HEK293 (cell line): ENCODE measurements around the gene SMYD1.
"Not testable (repeated sequence)": the region's sequence is repeated elsewhere in the genome, so short reads cannot be mapped to it uniquely, and the experiment has no call there.

Experiments
- CTCF ChIA-PET: fragments of 350-600 bp; formaldehyde crosslinking; extraction: SDS; loops from one replicate; lab custom pipeline; 2021; ENCODE audit warnings: antibody characterized with exemption; lab: Yijun Ruan, JAX
- POLR2A ChIA-PET: fragments of 300-600 bp; formaldehyde crosslinking; extraction: SDS; loops from one replicate; lab custom pipeline; 2020; ENCODE audit warnings: antibody characterized with exemption, inconsistent platforms; lab: Yijun Ruan, JAX
- H3K27ac ChIP-seq: fragments of 200-500 bp; sonication (Bioruptor generic); 2 replicates; pipeline ENCODE4 v1.5.1; 2014; ENCODE audit warnings: low read depth, low read length, control low read depth, inconsistent platforms; ENCODE audit errors: extremely low read depth
- H3K36me3 ChIP-seq, 2 experiments: fragments of 200-500 bp in 1 of 2; sonication (Bioruptor generic) in 1 of 2; 1 replicate in 1 of 2; 2 replicates in 1 of 2; pipeline ENCODE4 v1.5.1; 2014 to 2017; ENCODE audit warnings: inconsistent platforms in 2 of 2, low read length in 2 of 2; ENCODE audit not compliant: control insufficient read depth in 2 of 2, insufficient read depth in 1 of 2
- H3K4me1 ChIP-seq: fragments of 200-500 bp; sonication (Bioruptor generic); 2 replicates; pipeline ENCODE4 v1.5.1; 2014; ENCODE audit warnings: mild to moderate bottlenecking, low read length, inconsistent platforms; ENCODE audit not compliant: control insufficient read depth, insufficient read depth
- H3K4me3 ChIP-seq: 2 replicates; pipeline ENCODE4 v1.5.1; 2011; ENCODE audit warnings: low read depth, mild to moderate bottlenecking, control low read depth, low read length, moderate library complexity
- H3K9me3 ChIP-seq: fragments of 200-500 bp; sonication (Bioruptor generic); 2 replicates; pipeline ENCODE4 v1.5.1; 2014; ENCODE audit warnings: low read depth, low read length, inconsistent platforms; ENCODE audit not compliant: control insufficient read depth, insufficient read depth
- EGR2 ChIP-seq: fragments of 450-650 bp; formaldehyde crosslinking; IDR thresholded peaks from 2 replicates; pipeline ENCODE4 v1.5.1; 2016; ENCODE audit warnings: low read depth, missing biosample characterization, missing genetic modification characterization
- KLF1 ChIP-seq: fragments of 450-650 bp; formaldehyde crosslinking; IDR thresholded peaks from 2 replicates; pipeline ENCODE4 v1.5.1; 2016; ENCODE audit warnings: missing biosample characterization, missing genetic modification characterization
- SP2 ChIP-seq: fragments of 450-650 bp; formaldehyde crosslinking; IDR thresholded peaks from 2 replicates; pipeline ENCODE4 v1.5.1; 2016; ENCODE audit warnings: missing biosample characterization, missing genetic modification characterization
- YY2 ChIP-seq: fragments of 450-650 bp; formaldehyde crosslinking; IDR thresholded peaks from 2 replicates; pipeline ENCODE4 v1.5.1; 2016; ENCODE audit warnings: missing biosample characterization, missing genetic modification characterization
- ZBTB20 ChIP-seq: fragments of 450-650 bp; formaldehyde crosslinking; IDR thresholded peaks from 2 replicates; pipeline ENCODE4 v1.5.1; 2016; ENCODE audit warnings: missing biosample characterization, missing genetic modification characterization
- ZBTB7A ChIP-seq: fragments of 450-650 bp; formaldehyde crosslinking; IDR thresholded peaks from 2 replicates; pipeline ENCODE4 v1.5.1; 2016; ENCODE audit warnings: low read depth, missing biosample characterization, missing genetic modification characterization
- ZIC2 ChIP-seq: fragments of 450-650 bp; formaldehyde crosslinking; IDR thresholded peaks from 2 replicates; pipeline ENCODE4 v1.5.1; 2016; ENCODE audit warnings: missing biosample characterization, missing genetic modification characterization
- ZNF274 ChIP-seq, 2 experiments: fragments of 200-500 bp in 1 of 2; fragments of 450-650 bp in 1 of 2; sonication (Bioruptor generic) in 1 of 2; formaldehyde crosslinking in 1 of 2; IDR thresholded peaks; 2 replicates each; pipeline versions ENCODE4 v1.5.1 to v1.6.1; 2014 to 2016; ENCODE audit warnings: borderline replicate concordance in 1 of 2, inconsistent platforms in 1 of 2, low read length in 1 of 2, missing biosample characterization in 1 of 2, missing genetic modification characterization in 1 of 2
- ZNF514 ChIP-seq: fragments of 450-650 bp; formaldehyde crosslinking; IDR thresholded peaks from 2 replicates; pipeline ENCODE4 v1.5.1; 2016; ENCODE audit warnings: missing biosample characterization, missing genetic modification characterization
- ZNF558 ChIP-seq: fragments of 450-650 bp; formaldehyde crosslinking; IDR thresholded peaks from 2 replicates; pipeline ENCODE4 v1.5.1; 2016; ENCODE audit warnings: missing biosample characterization, missing genetic modification characterization
- ZNF629 ChIP-seq: fragments of 450-650 bp; formaldehyde crosslinking; IDR thresholded peaks from 2 replicates; pipeline ENCODE4 v1.5.1; 2017; ENCODE audit warnings: missing biosample characterization, missing genetic modification characterization
- ZNF660 ChIP-seq: fragments of 450-650 bp; IDR thresholded peaks from 2 replicates; pipeline ENCODE4 v1.5.1; 2018; ENCODE audit warnings: missing biosample characterization, mild to moderate bottlenecking, missing genetic modification characterization
- TF ChIP-seq, protein P1 (sequence below): fragments of 450-650 bp; formaldehyde crosslinking; IDR thresholded peaks from 2 replicates; pipeline ENCODE4 v1.5.1; 2016; ENCODE audit warnings: missing biosample characterization, missing genetic modification characterization, borderline replicate concordance
- TF ChIP-seq, protein P2 (sequence below): fragments of 450-650 bp; formaldehyde crosslinking; IDR thresholded peaks from 2 replicates; pipeline ENCODE4 v1.5.1; 2016; ENCODE audit warnings: missing biosample characterization, missing genetic modification characterization
- TF ChIP-seq, protein P3 (sequence below): fragments of 450-650 bp; formaldehyde crosslinking; IDR thresholded peaks from 2 replicates; pipeline ENCODE4 v1.5.1; 2017; ENCODE audit warnings: missing biosample characterization, missing genetic modification characterization

SMYD1 gene

GRCh38 chr2:88067598-88067997 lies at the start of gene SMYD1:
Gene SMYD1, plus strand, starts transcription at chr2:88067825. Its CDS starts 40 bp downstream, at chr2:88067865.
- H3K4me3 ChIP-seq = no peak within 1 kb of the TSS
- POLR2A ChIA-PET = no interaction called here
- no peaks in the 10 kb centered on the region for H3K9me3 ChIP-seq
- no peaks in the 10 kb centered on the region for H3K36me3 ChIP-seq
- H3K27ac ChIP-seq = no peak within 1 kb of the TSS
- no peak for TF ChIP-seq SP2 (tag by site-specific recombination)
- no peak for TF ChIP-seq ZNF514 (tag by site-specific recombination)
- TF ChIP-seq EGR2 (tag by site-specific recombination) = no peak
- TF ChIP-seq ZNF629 (tag by site-specific recombination) = no peak
- TF ChIP-seq ZNF274 (IDR thresholded peaks at IDR 0.05; ENCODE audit: low read length) = no peak
- no peak for TF ChIP-seq ZNF274 (tag by site-specific recombination; IDR thresholded peaks at IDR 0.05; ENCODE audit: borderline replicate concordance)
- TF ChIP-seq, protein P1, sequence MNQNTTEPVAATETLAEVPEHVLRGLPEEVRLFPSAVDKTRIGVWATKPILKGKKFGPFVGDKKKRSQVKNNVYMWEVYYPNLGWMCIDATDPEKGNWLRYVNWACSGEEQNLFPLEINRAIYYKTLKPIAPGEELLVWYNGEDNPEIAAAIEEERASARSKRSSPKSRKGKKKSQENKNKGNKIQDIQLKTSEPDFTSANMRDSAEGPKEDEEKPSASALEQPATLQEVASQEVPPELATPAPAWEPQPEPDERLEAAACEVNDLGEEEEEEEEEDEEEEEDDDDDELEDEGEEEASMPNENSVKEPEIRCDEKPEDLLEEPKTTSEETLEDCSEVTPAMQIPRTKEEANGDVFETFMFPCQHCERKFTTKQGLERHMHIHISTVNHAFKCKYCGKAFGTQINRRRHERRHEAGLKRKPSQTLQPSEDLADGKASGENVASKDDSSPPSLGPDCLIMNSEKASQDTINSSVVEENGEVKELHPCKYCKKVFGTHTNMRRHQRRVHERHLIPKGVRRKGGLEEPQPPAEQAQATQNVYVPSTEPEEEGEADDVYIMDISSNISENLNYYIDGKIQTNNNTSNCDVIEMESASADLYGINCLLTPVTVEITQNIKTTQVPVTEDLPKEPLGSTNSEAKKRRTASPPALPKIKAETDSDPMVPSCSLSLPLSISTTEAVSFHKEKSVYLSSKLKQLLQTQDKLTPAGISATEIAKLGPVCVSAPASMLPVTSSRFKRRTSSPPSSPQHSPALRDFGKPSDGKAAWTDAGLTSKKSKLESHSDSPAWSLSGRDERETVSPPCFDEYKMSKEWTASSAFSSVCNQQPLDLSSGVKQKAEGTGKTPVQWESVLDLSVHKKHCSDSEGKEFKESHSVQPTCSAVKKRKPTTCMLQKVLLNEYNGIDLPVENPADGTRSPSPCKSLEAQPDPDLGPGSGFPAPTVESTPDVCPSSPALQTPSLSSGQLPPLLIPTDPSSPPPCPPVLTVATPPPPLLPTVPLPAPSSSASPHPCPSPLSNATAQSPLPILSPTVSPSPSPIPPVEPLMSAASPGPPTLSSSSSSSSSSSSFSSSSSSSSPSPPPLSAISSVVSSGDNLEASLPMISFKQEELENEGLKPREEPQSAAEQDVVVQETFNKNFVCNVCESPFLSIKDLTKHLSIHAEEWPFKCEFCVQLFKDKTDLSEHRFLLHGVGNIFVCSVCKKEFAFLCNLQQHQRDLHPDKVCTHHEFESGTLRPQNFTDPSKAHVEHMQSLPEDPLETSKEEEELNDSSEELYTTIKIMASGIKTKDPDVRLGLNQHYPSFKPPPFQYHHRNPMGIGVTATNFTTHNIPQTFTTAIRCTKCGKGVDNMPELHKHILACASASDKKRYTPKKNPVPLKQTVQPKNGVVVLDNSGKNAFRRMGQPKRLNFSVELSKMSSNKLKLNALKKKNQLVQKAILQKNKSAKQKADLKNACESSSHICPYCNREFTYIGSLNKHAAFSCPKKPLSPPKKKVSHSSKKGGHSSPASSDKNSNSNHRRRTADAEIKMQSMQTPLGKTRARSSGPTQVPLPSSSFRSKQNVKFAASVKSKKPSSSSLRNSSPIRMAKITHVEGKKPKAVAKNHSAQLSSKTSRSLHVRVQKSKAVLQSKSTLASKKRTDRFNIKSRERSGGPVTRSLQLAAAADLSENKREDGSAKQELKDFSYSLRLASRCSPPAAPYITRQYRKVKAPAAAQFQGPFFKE (tag by site-specific recombination) = no peak
- TF ChIP-seq ZBTB20 (tag by site-specific recombination) = no peak
- TF ChIP-seq ZBTB7A = no peak
- TF ChIP-seq, protein P2, sequence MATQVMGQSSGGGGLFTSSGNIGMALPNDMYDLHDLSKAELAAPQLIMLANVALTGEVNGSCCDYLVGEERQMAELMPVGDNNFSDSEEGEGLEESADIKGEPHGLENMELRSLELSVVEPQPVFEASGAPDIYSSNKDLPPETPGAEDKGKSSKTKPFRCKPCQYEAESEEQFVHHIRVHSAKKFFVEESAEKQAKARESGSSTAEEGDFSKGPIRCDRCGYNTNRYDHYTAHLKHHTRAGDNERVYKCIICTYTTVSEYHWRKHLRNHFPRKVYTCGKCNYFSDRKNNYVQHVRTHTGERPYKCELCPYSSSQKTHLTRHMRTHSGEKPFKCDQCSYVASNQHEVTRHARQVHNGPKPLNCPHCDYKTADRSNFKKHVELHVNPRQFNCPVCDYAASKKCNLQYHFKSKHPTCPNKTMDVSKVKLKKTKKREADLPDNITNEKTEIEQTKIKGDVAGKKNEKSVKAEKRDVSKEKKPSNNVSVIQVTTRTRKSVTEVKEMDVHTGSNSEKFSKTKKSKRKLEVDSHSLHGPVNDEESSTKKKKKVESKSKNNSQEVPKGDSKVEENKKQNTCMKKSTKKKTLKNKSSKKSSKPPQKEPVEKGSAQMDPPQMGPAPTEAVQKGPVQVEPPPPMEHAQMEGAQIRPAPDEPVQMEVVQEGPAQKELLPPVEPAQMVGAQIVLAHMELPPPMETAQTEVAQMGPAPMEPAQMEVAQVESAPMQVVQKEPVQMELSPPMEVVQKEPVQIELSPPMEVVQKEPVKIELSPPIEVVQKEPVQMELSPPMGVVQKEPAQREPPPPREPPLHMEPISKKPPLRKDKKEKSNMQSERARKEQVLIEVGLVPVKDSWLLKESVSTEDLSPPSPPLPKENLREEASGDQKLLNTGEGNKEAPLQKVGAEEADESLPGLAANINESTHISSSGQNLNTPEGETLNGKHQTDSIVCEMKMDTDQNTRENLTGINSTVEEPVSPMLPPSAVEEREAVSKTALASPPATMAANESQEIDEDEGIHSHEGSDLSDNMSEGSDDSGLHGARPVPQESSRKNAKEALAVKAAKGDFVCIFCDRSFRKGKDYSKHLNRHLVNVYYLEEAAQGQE (tag by site-specific recombination) = no peak
- TF ChIP-seq ZIC2 (tag by site-specific recombination) = no peak
- TF ChIP-seq YY2 (tag by site-specific recombination) = no peak
- TF ChIP-seq KLF1 (tag by site-specific recombination) = no peak
- no peak for TF ChIP-seq ZNF660
- TF ChIP-seq ZNF558 (tag by site-specific recombination) = no peak
- TF ChIP-seq, protein P3, sequence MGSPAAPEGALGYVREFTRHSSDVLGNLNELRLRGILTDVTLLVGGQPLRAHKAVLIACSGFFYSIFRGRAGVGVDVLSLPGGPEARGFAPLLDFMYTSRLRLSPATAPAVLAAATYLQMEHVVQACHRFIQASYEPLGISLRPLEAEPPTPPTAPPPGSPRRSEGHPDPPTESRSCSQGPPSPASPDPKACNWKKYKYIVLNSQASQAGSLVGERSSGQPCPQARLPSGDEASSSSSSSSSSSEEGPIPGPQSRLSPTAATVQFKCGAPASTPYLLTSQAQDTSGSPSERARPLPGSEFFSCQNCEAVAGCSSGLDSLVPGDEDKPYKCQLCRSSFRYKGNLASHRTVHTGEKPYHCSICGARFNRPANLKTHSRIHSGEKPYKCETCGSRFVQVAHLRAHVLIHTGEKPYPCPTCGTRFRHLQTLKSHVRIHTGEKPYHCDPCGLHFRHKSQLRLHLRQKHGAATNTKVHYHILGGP = no peak
- no peaks in the 10 kb centered on the region for H3K4me1 ChIP-seq
- CTCF ChIA-PET = interaction anchor here (3.3 kb wide), 1 partner anchor 7 kb away, joined by 27 read pairs; no protein-coding TSS in a partner anchor

DNA sequence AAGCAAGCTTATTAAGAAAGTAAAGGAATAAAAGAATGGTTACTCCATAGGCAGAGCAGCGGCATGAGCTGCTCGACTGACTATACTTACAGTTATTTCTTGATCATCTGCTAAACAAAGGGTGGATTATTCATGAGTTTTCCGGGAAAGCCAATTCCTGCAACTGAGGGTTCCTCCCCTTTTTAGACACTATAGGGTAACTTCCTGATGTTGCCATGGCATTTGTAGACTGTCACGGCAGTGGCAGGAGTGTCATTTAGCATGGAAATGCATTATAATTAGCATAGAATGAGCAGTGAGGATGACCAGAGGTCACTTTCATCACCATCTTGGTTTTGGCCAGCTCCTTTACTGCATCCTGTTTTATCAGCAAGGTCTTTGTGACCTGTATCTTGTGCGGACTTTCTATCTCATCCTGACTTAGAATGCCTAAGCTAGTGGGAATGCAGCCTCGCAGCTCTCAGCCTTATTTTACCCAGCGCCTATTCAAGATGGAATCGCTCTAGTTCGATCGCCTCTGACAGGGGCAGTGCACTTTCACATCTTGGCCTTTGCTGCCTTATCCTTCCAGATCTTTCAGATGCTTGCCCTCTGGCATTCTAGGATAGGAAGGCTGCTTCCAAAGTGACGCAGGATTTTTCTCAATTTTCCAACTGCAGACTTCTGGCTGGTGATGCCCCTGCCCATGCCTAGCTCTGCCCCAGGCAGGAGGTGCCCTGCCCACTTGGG lies 49.4 kb upstream of the SMYD1 start:
- H3K4me3 ChIP-seq, H3K4me1 ChIP-seq, POLR2A ChIA-PET, H3K27ac ChIP-seq, H3K36me3 ChIP-seq, H3K9me3 ChIP-seq: not testable (repeated sequence)
- CTCF ChIA-PET = interaction anchor here (1.1 kb wide), 1 partner anchor 20 kb away, joined by 4 read pairs; no protein-coding TSS in a partner anchor
